RPMI8226 (cell line): ENCODE data around the gene MEG3.

Experiments used
- DNase-seq: peaks from one replicate; pipeline ENCODE4 v3.0.0-alpha.2; 2015

MEG3 gene

GRCh38 chr14:100900837-100901390 is 75.0 kb downstream of the MEG3 start:
- peak; percentile 52 for DNase-seq

GRCh38 chr14:100901391-100902183 is 75.7 kb downstream of the MEG3 start:
- no peak for DNase-seq

- DNase-seq = peak; percentile 26
Measured at GRCh38 chr14:100902295-100903133, 76.6 kb downstream of the MEG3 start.

GRCh38 chr14:100903134-100903468 is 77.2 kb downstream of the MEG3 start:
- DNase-seq = no peak

- DNase-seq = no peak
Measured at GRCh38 chr14:100903672-100904185, 77.8 kb downstream of the MEG3 start, which contains the start of gene RTL1. Gene RTL1 (minus strand): TSS chr14:100903722. CDS start chr14:100884788, 18,934 bp downstream.

- no peak for DNase-seq
Measured at GRCh38 chr14:100904307-100905087, 78.6 kb downstream of the MEG3 start.

GRCh38 chr14:100905166-100905565 is 79.2 kb downstream of the MEG3 start:
- DNase-seq = no peak

- no peak for DNase-seq
Measured at GRCh38 chr14:100906420-100906819, 80.5 kb downstream of the MEG3 start.

- no peak for DNase-seq
Measured at GRCh38 chr14:100907240-100907639, 81.3 kb downstream of the MEG3 start.

- DNase-seq = no peak
Measured at GRCh38 chr14:100909439-100909838, 83.5 kb downstream of the MEG3 start.
